Activated CD4-positive, alpha-beta T cell treated with anti-CD3 and anti-CD28 coated beads for 36 hours (primary cell): ENCODE measurements around the gene CLIC4. TPM values are rescaled to one million over a fixed set of nuclear protein-coding genes. Genes with fewer than 3 reads are reported as not detected.

Source experiments
- ATAC-seq: fragments of 200-7000 bp; cut with Tn5 transposase; one replicate; pipeline ENCODE4 v1.10.0; 2021; ENCODE audit warnings: mild to moderate bottlenecking, moderate library complexity
- CTCF ChIA-PET: fragments of 350-600 bp; sonication (Branson Sonifier 250); formaldehyde crosslinking; loops from one replicate; lab custom pipeline; 2021; ENCODE audit warnings: antibody characterized with exemption; lab: Charles Lee
- POLR2A ChIA-PET: fragments of 350-600 bp; sonication (Branson Sonifier 250); formaldehyde crosslinking; loops from one replicate; lab custom pipeline; 2021; ENCODE audit warnings: antibody characterized with exemption, inconsistent platforms; lab: Charles Lee
- DNase-seq: peaks from one replicate; pipeline ENCODE4 v3.0.0-alpha.2; 2020
- H3K27ac Mint-ChIP-seq: one replicate; pipeline ENCODE4 v1.8.0; 2021; ENCODE audit warnings: mixed read lengths
- H3K27me3 Mint-ChIP-seq: one replicate; pipeline ENCODE4 v1.8.0; 2021; ENCODE audit warnings: mixed read lengths
- H3K36me3 Mint-ChIP-seq: one replicate; pipeline ENCODE4 v1.8.0; 2021; ENCODE audit warnings: low read depth, mixed read lengths
- H3K4me1 Mint-ChIP-seq: one replicate; pipeline ENCODE4 v1.8.0; 2021; ENCODE audit warnings: mixed read lengths
- H3K4me3 Mint-ChIP-seq: one replicate; pipeline ENCODE4 v1.8.0; 2021; ENCODE audit warnings: mild to moderate bottlenecking, moderate library complexity, mixed read lengths
- H3K9me3 Mint-ChIP-seq: one replicate; pipeline ENCODE4 v1.8.0; 2021; ENCODE audit warnings: low read depth, mixed read lengths
- intact Hi-C, 2 experiments: fragments of 100-400 bp; cut with DNase I in 1 of 2; cut with micrococcal nuclease in 1 of 2; formaldehyde crosslinking; loops; one replicate each; pipeline versions ENCODE4 v1.14.2 to v1.15.1; 2022 to 2024; cut with DNase I, micrococcal nuclease
- total RNA-seq, 2 experiments: library from RNA; stranded (reverse); gene quantifications; one replicate each; pipeline ENCODE4 v1.2.3, GENCODE V29; 2021

CLIC4 gene
- total RNA-seq, 2 experiments from 2014 or later = 29.8 to 33.1 TPM

DNA sequence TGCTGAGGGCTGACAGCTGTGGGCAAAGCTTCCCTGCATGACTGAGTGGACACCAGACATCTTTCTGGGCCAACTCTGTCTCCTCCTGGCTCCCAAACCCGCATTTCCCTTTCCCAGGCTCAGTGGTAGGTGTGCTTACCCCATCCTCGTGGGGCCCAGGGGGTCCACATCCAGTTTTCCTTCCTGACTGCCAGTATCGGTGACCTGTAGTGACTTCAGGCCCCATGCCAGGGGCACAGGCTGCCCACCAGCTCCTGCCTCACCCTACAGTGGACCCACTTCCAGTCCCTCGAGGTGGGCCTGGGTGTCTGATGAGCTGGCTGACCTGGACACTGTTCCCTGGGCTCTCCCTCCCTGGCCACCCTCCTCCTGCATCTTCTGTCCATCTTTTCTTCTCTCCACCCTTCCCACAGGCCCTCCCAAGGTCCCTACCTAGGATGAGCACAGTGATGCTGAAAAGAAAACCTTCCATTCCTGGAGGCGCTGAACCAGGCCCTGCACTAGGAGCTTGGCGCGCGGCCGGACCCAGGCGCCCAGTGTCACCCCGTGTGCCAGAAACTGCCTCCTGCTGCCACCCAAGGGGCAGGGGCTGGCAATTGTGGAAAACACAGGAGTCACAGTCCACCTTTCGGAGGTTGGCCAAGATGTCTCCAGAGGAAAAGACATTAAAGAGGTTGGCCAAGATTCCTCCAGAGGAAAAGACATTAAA lies 117.7 kb downstream of the CLIC4 start:
- Mint-ChIP-seq H3K27me3 (peaks cover 8% of the 10 kb centered on the region), H3K36me3 (no peaks in the 10 kb centered on the region), H3K9me3 (no peaks in the 10 kb centered on the region), H3K4me1 (no peaks in the 10 kb centered on the region), H3K27ac (no peak overlapping the region), H3K4me3 (no peak overlapping the region)
- ChIA-PET POLR2A (no interaction called here), CTCF (interaction anchor here (1.1 kb wide), 1 partner anchor 343 kb away, joined by 5 read pairs; no protein-coding TSS in a partner anchor)
- intact Hi-C loops = no loop called here
- no peak for DNase-seq
- ATAC-seq = no peak

DNA sequence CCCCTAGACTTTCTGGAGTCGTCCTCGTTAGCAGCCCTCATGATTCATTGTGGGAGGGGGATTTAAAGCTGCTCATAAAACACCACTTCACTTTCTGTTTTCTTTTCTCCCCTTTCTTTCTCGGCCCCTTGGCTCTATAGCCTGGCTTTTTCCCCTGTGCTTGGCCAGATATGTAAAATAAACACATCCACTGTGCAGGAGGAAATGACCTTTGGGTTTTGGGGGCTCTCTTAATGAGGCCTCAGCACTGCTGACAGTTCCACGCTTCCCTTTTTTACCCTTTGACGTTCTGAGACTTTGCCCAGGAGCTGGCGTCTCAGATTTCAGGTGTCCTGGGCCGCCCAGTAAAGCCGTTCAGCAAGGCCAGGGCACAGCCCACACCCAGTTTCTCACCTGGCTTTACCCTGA lies 119.1 kb downstream of the CLIC4 start:
- POLR2A ChIA-PET = no interaction called here
- H3K27ac Mint-ChIP-seq = no peak overlapping the region
- no peak for ATAC-seq
- DNase-seq = no peak
- peaks cover 10% of the 10 kb centered on the region for H3K27me3 Mint-ChIP-seq
- H3K4me1 Mint-ChIP-seq = no peaks in the 10 kb centered on the region
- no peaks in the 10 kb centered on the region for H3K36me3 Mint-ChIP-seq
- no peaks in the 10 kb centered on the region for H3K9me3 Mint-ChIP-seq
- intact Hi-C loops = no loop called here
- H3K4me3 Mint-ChIP-seq = no peak overlapping the region
- CTCF ChIA-PET = interaction anchor here (0.8 to 1.1 kb wide), 2 partner anchors 333 to 342 kb away, joined by 4 to 5 read pairs; no protein-coding TSS in a partner anchor

DNA sequence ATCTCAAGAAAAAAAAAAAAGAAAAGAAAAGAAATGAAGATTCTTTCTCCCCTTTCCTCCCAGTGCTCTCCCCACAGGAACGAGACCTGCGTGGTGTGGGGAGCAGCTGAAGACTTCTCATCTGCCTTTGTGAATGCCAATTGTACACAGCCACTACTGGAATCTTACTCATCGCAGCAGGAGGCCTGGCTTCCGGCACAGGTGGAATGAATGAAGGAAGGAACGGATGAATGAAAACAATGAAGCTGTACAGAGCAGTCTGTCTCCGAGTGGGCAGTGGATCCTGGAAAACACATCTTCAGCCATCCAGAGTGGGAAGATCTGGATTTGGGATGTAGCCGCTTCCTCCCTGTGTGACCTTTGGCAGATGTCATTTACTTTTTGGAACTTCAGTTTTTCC lies 119.9 kb downstream of the CLIC4 start:
- no peaks in the 10 kb centered on the region for H3K4me1 Mint-ChIP-seq
- DNase-seq (no peak), ATAC-seq (no peak)
- intact Hi-C loops = no loop called here
- no peak overlapping the region for H3K4me3 Mint-ChIP-seq
- POLR2A ChIA-PET = no interaction called here
- H3K9me3 Mint-ChIP-seq = no peaks in the 10 kb centered on the region
- CTCF ChIA-PET = interaction anchor here (0.6 to 0.8 kb wide), 2 partner anchors 22 to 332 kb away, joined by 3 to 4 read pairs; no protein-coding TSS in a partner anchor
- no peaks in the 10 kb centered on the region for H3K36me3 Mint-ChIP-seq
- H3K27ac Mint-ChIP-seq = no peak overlapping the region
- peaks cover 10% of the 10 kb centered on the region for H3K27me3 Mint-ChIP-seq

DNA sequence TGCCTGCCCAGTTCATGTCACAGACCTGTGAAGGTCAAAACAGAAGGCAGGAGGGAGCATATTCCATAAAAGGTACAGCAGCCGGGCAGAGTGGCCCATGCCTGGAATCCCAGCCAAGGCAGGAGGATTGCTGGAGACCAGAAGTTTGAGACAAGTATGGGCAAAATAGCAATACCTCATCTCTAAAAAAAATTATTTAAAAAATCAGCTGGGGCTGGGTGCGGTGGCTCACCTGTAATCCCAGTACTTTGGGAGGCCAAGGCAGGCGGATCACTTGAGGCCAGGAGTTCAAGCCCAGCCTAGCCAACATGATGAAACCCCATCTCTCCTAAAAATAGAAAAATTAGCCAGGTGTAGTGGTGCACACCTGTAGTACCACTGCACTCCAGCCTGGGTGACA lies 120.3 kb downstream of the CLIC4 start:
- Mint-ChIP-seq H3K9me3 (no peaks in the 10 kb centered on the region), H3K27me3 (peaks cover 10% of the 10 kb centered on the region), H3K27ac (no peak overlapping the region), H3K4me3 (no peak overlapping the region), H3K36me3 (no peaks in the 10 kb centered on the region), H3K4me1 (peaks cover 2% of the 10 kb centered on the region)
- intact Hi-C loops = no loop called here
- ATAC-seq = no peak
- ChIA-PET POLR2A (no interaction called here), CTCF (no interaction called here)
- DNase-seq = no peak

DNA sequence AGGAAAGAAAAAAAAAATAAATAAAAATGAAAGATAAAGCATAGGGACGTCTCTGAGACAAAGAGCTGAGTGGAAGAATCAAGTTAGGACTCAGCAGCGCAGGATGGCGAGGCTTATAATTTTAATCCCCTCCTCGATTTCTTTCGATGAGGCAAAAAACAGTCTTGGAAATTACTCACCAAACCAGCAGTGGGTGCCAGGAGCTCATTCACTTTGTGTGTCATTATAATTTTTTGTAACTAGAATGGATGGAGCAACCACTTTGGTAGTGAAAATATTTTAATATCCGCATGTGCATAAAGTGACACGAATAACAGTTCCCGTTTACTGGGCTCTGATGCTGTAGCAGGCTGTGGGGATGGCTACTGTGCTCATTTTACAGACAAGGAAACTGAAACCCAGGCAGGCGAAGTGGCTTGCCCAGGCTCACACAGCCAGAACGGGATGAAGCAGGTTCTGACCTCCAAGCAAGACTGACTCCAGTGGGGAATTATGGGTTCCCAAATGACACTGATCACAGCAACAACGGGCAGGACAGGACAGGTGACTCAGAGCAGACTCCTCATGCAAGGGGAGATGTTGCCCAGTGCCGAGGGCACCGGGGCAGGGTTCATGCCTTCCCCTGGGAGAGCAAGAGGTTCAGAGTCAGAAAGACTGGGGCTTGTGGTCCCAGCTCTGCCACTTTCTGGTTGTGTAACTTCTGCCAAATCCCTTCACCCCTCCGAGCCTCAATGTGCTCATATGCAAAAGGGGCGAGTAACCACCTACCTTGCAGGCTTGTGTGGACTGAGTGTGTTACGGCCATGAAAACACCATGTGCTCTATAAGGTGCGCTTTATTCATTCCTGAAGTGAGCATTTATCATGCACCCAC lies 121.2 kb downstream of the CLIC4 start:
- ChIA-PET CTCF (interaction anchor here (0.6 kb wide), 1 partner anchor 332 kb away, joined by 3 read pairs; no protein-coding TSS in a partner anchor), POLR2A (no interaction called here)
- Mint-ChIP-seq H3K9me3 (no peaks in the 10 kb centered on the region), H3K27ac (no peak overlapping the region), H3K36me3 (no peaks in the 10 kb centered on the region), H3K4me1 (peaks cover 10% of the 10 kb centered on the region), H3K27me3 (peaks cover 13% of the 10 kb centered on the region), H3K4me3 (no peak overlapping the region)
- ATAC-seq (no peak), DNase-seq (no peak)
- intact Hi-C loops = no loop called here

DNA sequence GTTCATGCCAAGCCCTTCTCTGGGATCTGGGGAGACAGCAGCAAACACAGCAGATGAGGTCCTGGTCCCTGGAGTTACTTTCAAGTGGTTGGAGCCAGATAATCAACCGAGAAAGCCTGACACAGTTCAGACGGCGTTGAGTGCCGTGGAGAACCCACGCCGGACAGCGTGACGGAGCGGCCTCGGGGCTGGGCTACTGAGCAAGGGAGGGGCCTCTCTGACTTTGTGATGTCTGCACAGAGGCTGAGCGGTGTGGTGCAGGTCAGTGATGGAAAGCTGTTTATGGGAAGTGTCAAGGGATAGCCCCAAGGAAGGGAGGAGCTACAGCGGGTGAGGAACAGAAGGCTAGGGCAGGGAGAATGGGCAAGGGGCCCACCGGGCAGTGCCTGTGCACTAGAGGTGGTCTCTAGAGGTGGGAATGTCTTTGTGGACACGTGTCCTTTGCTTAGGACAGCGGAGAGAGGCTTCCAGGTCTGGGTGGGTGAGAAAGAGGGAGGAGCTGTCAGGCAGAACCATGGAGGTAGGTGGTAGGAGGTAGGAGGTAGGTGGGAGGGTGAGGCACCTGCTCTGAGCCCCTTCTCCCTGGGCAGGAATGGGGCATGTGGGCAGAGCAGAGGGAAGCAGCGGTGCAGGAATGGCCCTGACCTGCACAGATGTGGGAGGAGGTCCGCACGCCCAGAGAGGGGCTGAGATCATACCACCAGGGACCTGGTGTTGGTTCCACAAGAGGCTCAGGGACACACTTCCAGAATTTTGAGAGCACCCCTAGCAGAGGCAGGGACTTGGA lies 122.0 kb downstream of the CLIC4 start:
- intact Hi-C loops = no loop called here
- CTCF ChIA-PET = no interaction called here
- no peaks in the 10 kb centered on the region for H3K36me3 Mint-ChIP-seq
- H3K27ac Mint-ChIP-seq = no peak overlapping the region
- no peak for ATAC-seq
- peaks cover 10% of the 10 kb centered on the region for H3K4me1 Mint-ChIP-seq
- H3K9me3 Mint-ChIP-seq = no peaks in the 10 kb centered on the region
- no peak for DNase-seq
- H3K4me3 Mint-ChIP-seq = no peak overlapping the region
- POLR2A ChIA-PET = no interaction called here
- H3K27me3 Mint-ChIP-seq = peaks cover 13% of the 10 kb centered on the region

DNA sequence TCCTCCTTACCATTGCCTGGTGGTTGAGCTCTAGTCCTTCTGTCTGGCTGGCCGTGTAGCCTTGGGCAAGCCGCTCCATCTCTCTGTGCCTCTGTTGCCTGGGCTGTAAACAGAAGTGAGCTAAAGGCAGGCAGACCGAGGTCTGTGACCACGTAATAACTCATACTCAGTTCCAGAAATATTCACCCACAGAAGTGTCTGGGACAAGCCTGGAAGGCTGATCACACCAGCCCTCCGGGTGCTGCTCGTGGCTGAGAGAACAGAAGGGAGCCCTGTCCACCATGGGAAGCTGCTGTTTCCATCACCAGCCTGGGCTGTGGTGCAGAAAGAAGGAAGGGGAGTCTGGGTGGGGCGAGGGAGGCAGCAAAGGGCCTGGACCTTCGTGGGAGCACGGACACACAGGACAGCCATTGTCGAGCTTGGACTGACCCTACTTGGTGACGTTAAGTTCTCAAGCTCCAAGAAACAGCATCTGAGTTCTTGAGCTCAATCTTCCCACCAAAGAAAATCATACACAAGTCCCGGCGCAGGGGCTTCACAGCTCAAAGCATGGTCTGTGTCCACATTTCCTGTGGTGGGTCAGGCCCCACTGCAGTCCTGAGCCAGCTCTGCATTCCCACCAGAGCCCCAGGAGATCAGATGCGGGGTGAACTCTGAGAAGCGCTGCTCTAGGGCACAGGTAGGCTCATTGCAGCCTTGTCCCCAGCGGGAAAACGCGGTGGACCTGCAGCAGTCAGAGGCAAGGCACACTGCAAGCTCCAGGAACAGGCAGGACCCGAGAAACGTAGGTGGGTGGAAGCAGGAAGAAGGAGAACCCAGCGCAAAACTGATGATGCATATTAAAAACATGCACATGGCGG lies 123.0 kb downstream of the CLIC4 start:
- POLR2A ChIA-PET = no interaction called here
- Mint-ChIP-seq H3K9me3 (no peaks in the 10 kb centered on the region), H3K36me3 (no peaks in the 10 kb centered on the region), H3K27ac (no peak overlapping the region), H3K27me3 (peaks cover 13% of the 10 kb centered on the region), H3K4me1 (peaks cover 10% of the 10 kb centered on the region), H3K4me3 (no peak overlapping the region)
- CTCF ChIA-PET = interaction anchor here (1.5 kb wide), 1 partner anchor 279 kb away, joined by 3 read pairs; no protein-coding TSS in a partner anchor
- no peak for ATAC-seq
- DNase-seq = no peak
- intact Hi-C loops = no loop called here

DNA sequence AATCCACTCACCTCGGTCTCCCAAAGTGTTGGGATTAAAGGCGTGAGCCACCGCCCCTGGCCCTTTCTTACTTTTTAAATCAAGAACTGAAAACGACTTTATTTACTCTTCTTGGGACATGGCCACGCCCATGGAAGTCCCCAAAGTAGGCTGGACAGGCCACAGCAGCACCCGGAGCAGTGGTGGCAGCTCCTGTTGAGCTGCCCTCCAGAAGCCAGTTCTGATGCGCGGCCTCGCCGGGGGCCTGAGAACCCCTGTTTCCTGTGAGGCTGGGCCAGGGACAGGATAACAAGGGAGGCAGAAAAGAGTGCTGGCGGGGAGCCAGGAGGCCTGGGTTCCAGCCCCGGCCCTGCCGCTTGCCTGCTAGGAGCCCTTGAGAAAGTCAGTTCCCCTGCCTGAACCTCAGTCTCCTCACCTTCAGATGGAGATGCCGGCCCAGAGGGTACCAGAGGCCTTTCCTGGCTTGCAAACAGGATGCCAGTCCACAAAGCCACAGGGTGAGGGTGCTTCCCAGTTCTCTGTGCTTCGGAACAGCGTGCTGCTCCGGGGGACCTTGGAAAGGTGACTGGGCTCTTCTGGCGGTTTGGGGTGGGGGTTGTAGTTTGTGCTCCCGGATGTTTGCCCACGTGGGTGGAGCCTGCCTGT lies 125.4 kb downstream of the CLIC4 start:
- H3K36me3 Mint-ChIP-seq = no peaks in the 10 kb centered on the region
- ATAC-seq (no peak), DNase-seq (peak; percentile 36)
- intact Hi-C loops = no loop called here
- H3K4me3 Mint-ChIP-seq = no peak overlapping the region
- ChIA-PET POLR2A (no interaction called here), CTCF (interaction anchor here (1.5 kb wide), 1 partner anchor 23 kb away, joined by 3 read pairs; no protein-coding TSS in a partner anchor)
- H3K4me1 Mint-ChIP-seq = peaks cover 10% of the 10 kb centered on the region
- H3K9me3 Mint-ChIP-seq = no peaks in the 10 kb centered on the region
- no peak overlapping the region for H3K27ac Mint-ChIP-seq
- H3K27me3 Mint-ChIP-seq = peaks cover 11% of the 10 kb centered on the region

DNA sequence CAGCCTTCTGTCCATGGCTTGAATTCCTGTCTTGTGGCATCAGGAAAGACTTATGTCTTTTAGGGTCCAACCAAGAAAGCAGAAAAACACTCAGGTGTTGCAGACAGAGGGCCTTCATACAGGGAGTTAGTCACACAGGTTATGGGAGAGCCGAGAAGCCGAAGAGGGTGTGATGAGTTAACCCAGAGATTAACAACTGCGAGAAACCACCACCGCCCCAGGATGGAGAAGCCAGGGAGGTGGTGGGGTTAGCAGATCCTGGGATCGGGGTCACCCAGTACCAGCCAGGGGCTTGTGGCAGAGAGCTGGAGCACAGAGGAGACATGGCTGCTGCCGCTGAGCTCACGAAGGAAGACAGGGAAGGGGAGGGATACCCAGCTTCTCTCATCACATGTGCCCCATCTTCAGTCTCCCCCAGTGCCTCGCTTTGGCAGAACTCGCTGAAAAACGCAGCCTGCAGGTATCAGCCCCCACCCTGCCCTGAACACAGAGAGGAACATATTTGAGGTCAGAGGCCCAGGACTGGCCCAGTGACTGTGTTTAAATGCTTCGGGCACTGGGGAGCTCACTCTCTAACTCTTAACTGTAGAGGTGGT lies 126.2 kb downstream of the CLIC4 start:
- ChIA-PET CTCF (interaction anchor here (0.5 to 1.5 kb wide), 2 partner anchors 11 to 24 kb away, joined by 3 read pairs; no protein-coding TSS in a partner anchor), POLR2A (no interaction called here)
- DNase-seq (no peak), ATAC-seq (no peak)
- Mint-ChIP-seq H3K4me3 (no peak overlapping the region), H3K4me1 (peaks cover 10% of the 10 kb centered on the region), H3K27me3 (peaks cover 11% of the 10 kb centered on the region), H3K27ac (no peak overlapping the region), H3K36me3 (no peaks in the 10 kb centered on the region), H3K9me3 (no peaks in the 10 kb centered on the region)
- intact Hi-C loops = no loop called here
